IPS DF 6.9 (cell line): ENCODE data around the gene NFKBIE.
A peak's percentile ranks its signal among the peaks of the same experiment; 100 is the strongest.
"Not testable (repeated sequence)": the region's sequence is repeated elsewhere in the genome, so short reads cannot be mapped to it uniquely, and the experiment has no call there.

ENCODE experiments used
- DNase-seq: peaks from one replicate; pipeline ENCODE4 v3.0.0-alpha.2; 2013; ENCODE audit warnings: low read depth, low spot score
- H3K27ac ChIP-seq: one replicate; pipeline ENCODE4 v1.5.1; 2013; ENCODE audit warnings: low read length, control low read depth
- H3K27me3 ChIP-seq: 2 replicates; pipeline ENCODE4 v1.6.1; 2013; ENCODE audit warnings: mild to moderate bottlenecking, low read length; ENCODE audit not compliant: control insufficient read depth, insufficient read depth
- H3K36me3 ChIP-seq: 2 replicates; pipeline ENCODE4 v1.6.1; 2013; ENCODE audit warnings: low read length; ENCODE audit not compliant: control insufficient read depth, insufficient read depth
- H3K4me1 ChIP-seq: 2 replicates; pipeline ENCODE4 v1.6.1; 2013; ENCODE audit warnings: low read length; ENCODE audit not compliant: control insufficient read depth, insufficient read depth
- H3K4me3 ChIP-seq: 2 replicates; pipeline ENCODE4 v1.5.1; 2013; ENCODE audit warnings: mild to moderate bottlenecking, low read length
- H3K9me3 ChIP-seq: 2 replicates; pipeline ENCODE4 v1.6.1; 2013; ENCODE audit warnings: low read length, inconsistent platforms; ENCODE audit not compliant: control insufficient read depth, insufficient read depth
- WGBS: extraction: QIAGEN DNeasy Blood & Tissue Kit; methylation state at CpG from one replicate; pipeline ENCODE4 v1.1.7; 2013; ENCODE audit warnings: mixed read lengths, missing lambda C conversion rate; ENCODE audit not compliant: insufficient read length, insufficient coverage; 5-methylcytosine and 5-hydroxymethylcytosine counted together

The NFKBIE gene

DNA sequence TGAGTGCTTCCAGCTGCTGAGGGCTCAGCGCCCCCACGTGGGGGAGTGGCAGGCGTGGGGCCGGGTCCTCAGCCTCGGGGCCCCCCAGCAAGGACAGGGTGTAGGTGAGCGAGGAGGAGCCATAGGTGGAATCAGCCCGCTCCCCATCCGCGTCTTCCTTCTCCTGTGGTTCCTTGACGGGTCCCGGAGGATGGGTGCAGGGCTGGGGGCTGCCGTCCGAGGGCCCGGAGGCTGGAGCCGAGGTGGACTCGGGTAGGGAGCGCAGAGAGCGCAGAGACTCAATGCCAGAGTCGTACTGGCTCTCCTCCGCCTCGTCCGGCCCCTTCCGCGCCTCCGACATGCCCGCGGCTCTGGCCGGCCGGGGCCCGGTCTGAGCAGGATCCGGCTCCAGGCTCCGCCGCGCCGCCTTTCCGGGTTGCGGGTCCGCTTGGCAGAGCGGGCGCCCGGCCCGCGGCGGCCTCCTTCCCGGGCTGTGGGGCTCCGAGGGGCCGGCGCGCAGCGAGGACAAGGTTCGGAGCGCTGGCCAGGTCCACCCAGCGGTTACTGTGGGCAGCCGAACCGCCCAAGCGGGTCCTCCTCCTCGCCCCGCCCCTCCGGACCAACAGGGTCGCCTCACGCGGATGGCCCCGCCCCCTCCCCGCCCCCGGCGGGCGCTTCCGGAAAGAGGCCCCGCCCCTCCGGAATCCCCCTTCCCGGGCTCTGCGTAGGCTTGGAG is at the start of gene NFKBIE:
TSS of gene NFKBIE (minus strand) at position 545 of the 715 bp plus-strand sequence. CDS start at position 340, 205 bp downstream.
- Histone ChIP-seq H3K4me3 (peak within 1 kb of the TSS; percentile 68), H3K4me1 (peaks cover 12% of the 10 kb centered on the region; the same call in 1 of the 2 replicates), H3K27me3 (no peaks in the 10 kb centered on the region; the same call in 1 of the 2 replicates), H3K9me3 (no peaks in the 10 kb centered on the region), H3K36me3 (no peaks in the 10 kb centered on the region), H3K27ac (no peak within 1 kb of the TSS)
- WGBS = no CpG with 5 or more reads among the region's 72 CpGs
- DNase-seq = no peak

GRCh38 chr6:44314657-44315056 is 49.3 kb upstream of the NFKBIE start:
- not testable (repeated sequence) for H3K4me3 ChIP-seq, H3K4me1 ChIP-seq, DNase-seq, H3K27ac ChIP-seq, H3K27me3 ChIP-seq, H3K9me3 ChIP-seq
- WGBS = no CpG with 5 or more reads among the region's 8 CpGs
- H3K36me3 ChIP-seq = peaks cover 15% of the 10 kb centered on the region; the same call in 1 of the 2 replicates

GRCh38 chr6:44312901-44313788 is 47.8 kb upstream of the NFKBIE start, which contains the start of gene AARS2:
AARS2 (minus strand) TSS chr6:44313347; CDS start chr6:44313323, 24 bp downstream.
- no CpG with 5 or more reads among the region's 52 CpGs for WGBS

DNA sequence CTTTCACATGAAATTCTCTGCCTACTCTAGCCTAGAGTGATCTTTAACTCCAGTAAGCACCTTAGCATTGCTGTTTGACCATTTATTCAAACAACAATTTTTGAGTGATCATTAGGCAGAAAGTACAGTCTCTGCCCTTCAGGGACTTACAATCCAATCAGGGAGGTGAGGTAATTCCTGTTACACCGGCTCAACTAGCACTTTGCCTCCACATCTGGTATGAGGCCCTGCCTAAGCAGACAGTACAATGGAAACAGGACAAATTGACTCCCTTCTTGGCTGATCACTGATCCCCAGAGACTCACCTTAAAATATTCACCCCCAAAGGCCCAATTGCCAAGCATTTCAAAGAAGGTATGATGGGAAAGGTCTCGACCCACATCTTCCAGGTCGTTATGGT is 46.4 kb upstream of the NFKBIE start:
- DNase-seq = no peak
- Histone ChIP-seq H3K9me3 (no peaks in the 10 kb centered on the region), H3K4me3 (no peak overlapping the region), H3K27me3 (no peaks in the 10 kb centered on the region), H3K4me1 (no peaks in the 10 kb centered on the region; the same call in 1 of the 2 replicates), H3K27ac (no peak overlapping the region), H3K36me3 (peaks cover 24% of the 10 kb centered on the region)
- WGBS = no CpG with 5 or more reads among the region's 3 CpGs

More at GRCh38 chr6:44312901-44313788, 47.8 kb upstream of the NFKBIE start, which contains the start of gene AARS2:
- Histone ChIP-seq H3K27ac (no peak within 1 kb of the TSS), H3K27me3 (no peaks in the 10 kb centered on the region), H3K4me3 (peak within 1 kb of the TSS; percentile 87), H3K4me1 (no peaks in the 10 kb centered on the region), H3K36me3 (peaks cover 15% of the 10 kb centered on the region; the same call in 1 of the 2 replicates), H3K9me3 (no peaks in the 10 kb centered on the region)
- peak; percentile 82 for DNase-seq

GRCh38 chr6:44311304-44311703 is 46.0 kb upstream of the NFKBIE start:
- peaks cover 26% of the 10 kb centered on the region for H3K36me3 ChIP-seq
- WGBS = no CpG with 5 or more reads among the region's 2 CpGs
- no peaks in the 10 kb centered on the region; the same call in 1 of the 2 replicates for H3K4me1 ChIP-seq

GRCh38 chr6:44310241-44310640 is 44.9 kb upstream of the NFKBIE start:
- Histone ChIP-seq H3K9me3 (no peaks in the 10 kb centered on the region), H3K36me3 (peaks cover 30% of the 10 kb centered on the region), H3K4me1 (no peaks in the 10 kb centered on the region; the same call in 1 of the 2 replicates), H3K27ac (no peak overlapping the region), H3K27me3 (no peaks in the 10 kb centered on the region), H3K4me3 (no peak overlapping the region)
- no peak for DNase-seq
- no CpG with 5 or more reads among the region's 3 CpGs for WGBS

More at GRCh38 chr6:44311304-44311703, 46.0 kb upstream of the NFKBIE start:
- Histone ChIP-seq H3K27me3 (no peaks in the 10 kb centered on the region), H3K27ac (no peak overlapping the region), H3K9me3 (no peaks in the 10 kb centered on the region), H3K4me3 (no peak overlapping the region)
- no peak for DNase-seq

DNA sequence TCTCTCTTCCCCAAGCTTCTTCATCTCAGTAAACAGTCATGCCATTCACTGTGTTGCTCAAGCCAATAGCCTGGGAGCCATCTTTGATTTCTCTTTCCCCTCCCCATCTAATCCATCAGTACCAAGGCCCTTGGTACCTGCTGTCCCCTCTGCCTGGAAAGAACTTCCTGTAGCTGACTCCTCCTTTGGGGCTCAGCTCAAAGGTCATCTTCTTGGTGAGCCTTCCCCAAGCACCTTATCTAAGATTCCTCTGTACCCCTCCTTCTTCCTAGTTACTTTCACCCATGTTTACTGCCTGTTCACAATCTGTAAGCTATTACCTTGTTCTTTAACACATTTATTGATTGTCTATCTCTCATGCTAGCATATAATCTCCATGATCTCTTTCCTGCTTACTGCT is 44.3 kb upstream of the NFKBIE start:
- H3K4me1 ChIP-seq = no peaks in the 10 kb centered on the region; the same call in 1 of the 2 replicates
- H3K4me3 ChIP-seq = no peak overlapping the region
- no peaks in the 10 kb centered on the region for H3K27me3 ChIP-seq
- no peak for DNase-seq
- H3K36me3 ChIP-seq = peaks cover 30% of the 10 kb centered on the region
- H3K9me3 ChIP-seq = no peaks in the 10 kb centered on the region
- H3K27ac ChIP-seq = no peak overlapping the region

DNA sequence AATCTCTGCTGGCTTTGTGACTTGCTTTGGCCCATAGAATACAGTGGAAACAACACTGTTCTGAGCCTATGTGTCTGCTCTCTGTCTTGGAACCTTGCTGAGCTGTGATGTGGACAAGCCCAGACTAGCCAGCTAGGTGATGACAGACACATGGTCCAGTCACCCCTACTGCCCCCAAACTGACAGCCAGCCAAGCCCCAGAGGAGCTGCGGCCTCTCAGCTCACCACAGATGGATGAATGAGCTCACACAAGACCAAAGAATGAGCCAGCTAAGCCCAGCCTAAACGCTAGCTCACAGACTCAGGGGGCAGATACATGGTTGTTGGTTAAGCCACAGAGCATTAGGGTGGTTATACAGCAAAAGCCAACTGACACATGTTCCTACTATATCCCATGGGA is 43.7 kb upstream of the NFKBIE start:
- Histone ChIP-seq H3K9me3 (no peaks in the 10 kb centered on the region), H3K4me1 (no peaks in the 10 kb centered on the region; the same call in 1 of the 2 replicates), H3K27ac (no peak overlapping the region), H3K4me3 (no peak overlapping the region), H3K36me3 (peaks cover 36% of the 10 kb centered on the region), H3K27me3 (no peaks in the 10 kb centered on the region)
- DNase-seq = no peak
- no CpG with 5 or more reads among the region's 2 CpGs for WGBS

DNA sequence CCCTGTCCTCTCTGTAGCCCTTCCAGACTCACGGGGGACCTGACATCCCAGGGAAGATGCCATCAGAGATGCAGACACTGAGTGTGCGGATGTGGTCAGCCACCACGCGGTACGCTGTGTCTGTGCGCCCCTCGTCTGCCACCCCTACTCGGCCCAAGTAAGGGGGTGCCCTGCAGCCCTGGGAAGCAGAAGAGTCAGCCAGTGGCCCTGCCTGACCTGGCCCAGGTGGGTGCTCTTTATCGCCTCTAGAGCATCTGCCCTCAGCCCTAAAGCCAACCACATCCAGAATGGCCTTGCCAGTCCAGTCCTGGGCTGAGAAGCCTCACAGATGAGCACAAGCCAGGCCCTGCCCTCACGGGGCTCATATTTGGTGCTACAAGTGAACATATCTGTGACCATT is 41.9 kb upstream of the NFKBIE start:
- H3K36me3 ChIP-seq = peaks cover 52% of the 10 kb centered on the region
- H3K27me3 ChIP-seq = no peaks in the 10 kb centered on the region
- no peak for DNase-seq
- no peak overlapping the region for H3K27ac ChIP-seq
- WGBS = no CpG with 5 or more reads among the region's 10 CpGs
- H3K9me3 ChIP-seq = no peaks in the 10 kb centered on the region
- H3K4me1 ChIP-seq = no peaks in the 10 kb centered on the region; the same call in 1 of the 2 replicates
- no peak overlapping the region for H3K4me3 ChIP-seq

- WGBS = no CpG with 5 or more reads among the region's 8 CpGs
- Histone ChIP-seq H3K9me3 (no peaks in the 10 kb centered on the region), H3K4me1 (no peaks in the 10 kb centered on the region; the same call in 1 of the 2 replicates), H3K36me3 (peaks cover 57% of the 10 kb centered on the region), H3K27me3 (no peaks in the 10 kb centered on the region), H3K27ac (no peak overlapping the region), H3K4me3 (no peak overlapping the region)
- DNase-seq = no peak
Observed at GRCh38 chr6:44306710-44307109, 41.4 kb upstream of the NFKBIE start.
